Gastroesophageal sphincter (tissue), 4 donors: ENCODE data around the gene THSD4. TPM values are rescaled to one million over a fixed set of nuclear protein-coding genes. Genes with fewer than 3 reads are reported as not detected.
A peak's percentile ranks its signal among the peaks of the same experiment; 100 is the strongest.

Source experiments
- ATAC-seq: fragments of 150-250 bp; one replicate; pipeline ENCODE4 v1.9.1; 2016; ENCODE audit warnings: mild to moderate bottlenecking, moderate library complexity
- H3K27ac ChIP-seq, 4 donors: fragments of 200-600 bp; sonication (generic) in 3 of 4; 1 replicate in 3 of 4; 2 replicates in 1 of 4; pipeline ENCODE4 v1.5.1; 2016 to 2019
- H3K27me3 ChIP-seq: fragments of 200-600 bp; sonication (generic); one replicate; pipeline ENCODE4 v1.5.1; 2019
- H3K36me3 ChIP-seq, 2 donors: fragments of 200-600 bp; sonication (generic); one replicate each; pipeline ENCODE4 v1.5.1; 2019; ENCODE audit warnings: control low read depth in 1 of 2
- H3K4me1 ChIP-seq, 3 donors: fragments of 200-600 bp; sonication (generic); 1 replicate in 2 of 3; 2 replicates in 1 of 3; pipeline ENCODE4 v1.5.1; 2016 to 2019; ENCODE audit warnings: control low read depth in 2 of 3
- H3K4me3 ChIP-seq, 2 donors: fragments of 200-600 bp; sonication (generic); one replicate each; pipeline ENCODE4 v1.5.1; 2019; ENCODE audit warnings: mild to moderate bottlenecking in 1 of 2, moderate library complexity in 1 of 2
- H3K9me3 ChIP-seq, 3 donors: fragments of 200-600 bp; sonication (generic); one replicate each; pipeline ENCODE4 v1.5.1; 2017 to 2019; ENCODE audit warnings: control low read depth in 2 of 3
- EP300 ChIP-seq: sonication (generic); formaldehyde crosslinking; IDR thresholded peaks from one replicate; pipeline ENCODE4 v1.6.1; 2017; ENCODE audit warnings: antibody characterized with exemption, mild to moderate bottlenecking
- POLR2A ChIP-seq, 2 donors: fragments of 450-650 bp; IDR thresholded peaks; one replicate each; pipeline ENCODE4 v1.6.1; 2017; ENCODE audit warnings: antibody characterized with exemption in 2 of 2, mild to moderate bottlenecking in 2 of 2, moderate library complexity in 1 of 2
- POLR2AphosphoS5 ChIP-seq: sonication (generic); formaldehyde crosslinking; IDR thresholded peaks from one replicate; pipeline ENCODE4 v1.6.1; 2017; ENCODE audit warnings: antibody characterized with exemption
- WGBS, 2 donors: methylation state at CpG; one replicate each; pipeline ENCODE4 v1.1.5; 2018; ENCODE audit warnings: low coverage in 1 of 2; 5-methylcytosine and 5-hydroxymethylcytosine counted together
- total RNA-seq, 4 donors: library from RNA; depleted of rRNA; stranded (reverse); fragments of >200 nt; gene quantifications; one replicate each; pipeline ENCODE4 v1.1.0, GENCODE V29; 2016
- TF ChIP-seq, protein P1 (sequence below), 4 experiments: fragments of 200-600 bp in 2 of 4; fragments of 450-650 bp in 2 of 4; sonication (generic) in 1 of 4; IDR thresholded peaks; one replicate each; pipeline ENCODE4 v1.5.1; 2017 to 2019; ENCODE audit warnings: antibody characterized with exemption in 4 of 4, mild to moderate bottlenecking in 2 of 4, moderate library complexity in 2 of 4

THSD4 gene
- total RNA-seq, 4 donors from 2014 or later: 4.6 to 28.5 (median 17.6) TPM

DNA sequence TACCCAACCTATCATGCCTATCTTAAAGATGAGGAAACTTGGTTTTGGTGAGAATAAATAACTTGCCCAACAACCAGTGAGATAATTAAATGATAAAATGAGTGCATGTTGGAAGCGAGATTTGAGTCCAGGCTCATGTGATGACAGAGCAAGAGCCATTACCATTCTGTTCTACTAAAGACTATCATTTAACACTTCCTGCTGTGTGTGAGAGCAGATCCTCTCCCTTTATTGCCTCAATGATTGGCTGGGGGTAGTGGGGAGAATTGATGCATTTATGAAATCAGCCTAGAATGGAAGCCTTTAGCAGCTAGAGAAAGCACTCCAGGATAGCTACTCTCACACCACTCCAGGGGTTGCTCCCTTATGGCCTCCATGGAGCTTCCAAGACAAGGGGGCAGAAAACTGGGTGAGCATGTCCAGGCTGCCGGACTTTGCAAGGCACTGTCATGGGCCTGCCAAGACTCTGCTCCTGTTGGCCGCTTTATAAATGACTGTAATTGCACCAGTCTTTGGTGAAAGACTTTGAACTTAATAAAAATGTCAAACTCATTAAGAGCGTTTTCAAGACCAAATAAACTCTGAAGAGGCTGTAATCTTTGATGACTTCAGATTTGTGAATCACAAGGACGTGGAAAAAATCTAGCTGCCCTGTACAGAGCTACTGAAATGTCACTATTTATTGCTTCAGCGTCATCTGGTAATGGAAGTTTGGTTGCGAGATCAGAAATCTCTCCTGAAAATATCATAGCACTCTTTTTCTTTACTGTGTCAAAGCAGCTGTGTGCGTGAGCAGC is 486.0 kb downstream of the THSD4 start:
- H3K27ac ChIP-seq: peak overlapping the region in 2 of 4 donors; percentile 39 to 48
- TF ChIP-seq, protein P1, sequence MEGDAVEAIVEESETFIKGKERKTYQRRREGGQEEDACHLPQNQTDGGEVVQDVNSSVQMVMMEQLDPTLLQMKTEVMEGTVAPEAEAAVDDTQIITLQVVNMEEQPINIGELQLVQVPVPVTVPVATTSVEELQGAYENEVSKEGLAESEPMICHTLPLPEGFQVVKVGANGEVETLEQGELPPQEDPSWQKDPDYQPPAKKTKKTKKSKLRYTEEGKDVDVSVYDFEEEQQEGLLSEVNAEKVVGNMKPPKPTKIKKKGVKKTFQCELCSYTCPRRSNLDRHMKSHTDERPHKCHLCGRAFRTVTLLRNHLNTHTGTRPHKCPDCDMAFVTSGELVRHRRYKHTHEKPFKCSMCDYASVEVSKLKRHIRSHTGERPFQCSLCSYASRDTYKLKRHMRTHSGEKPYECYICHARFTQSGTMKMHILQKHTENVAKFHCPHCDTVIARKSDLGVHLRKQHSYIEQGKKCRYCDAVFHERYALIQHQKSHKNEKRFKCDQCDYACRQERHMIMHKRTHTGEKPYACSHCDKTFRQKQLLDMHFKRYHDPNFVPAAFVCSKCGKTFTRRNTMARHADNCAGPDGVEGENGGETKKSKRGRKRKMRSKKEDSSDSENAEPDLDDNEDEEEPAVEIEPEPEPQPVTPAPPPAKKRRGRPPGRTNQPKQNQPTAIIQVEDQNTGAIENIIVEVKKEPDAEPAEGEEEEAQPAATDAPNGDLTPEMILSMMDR (IDR thresholded peaks at IDR 0.05): no peak
- TF ChIP-seq POLR2AphosphoS5: peak; percentile 44
- H3K9me3 ChIP-seq: no peaks in the 10 kb centered on the region
- WGBS, 2 donors: 52 to 70% methylated on average over 5 to 6 of the region's 8 CpGs
- H3K27me3 ChIP-seq: no peaks in the 10 kb centered on the region
- no peak overlapping the region for H3K4me3 ChIP-seq
- no peak for ATAC-seq
- peaks cover 7 to 56% (median 25%) of the 10 kb centered on the region in 3 donors for H3K4me1 ChIP-seq
- no peaks in the 10 kb centered on the region for H3K36me3 ChIP-seq

DNA sequence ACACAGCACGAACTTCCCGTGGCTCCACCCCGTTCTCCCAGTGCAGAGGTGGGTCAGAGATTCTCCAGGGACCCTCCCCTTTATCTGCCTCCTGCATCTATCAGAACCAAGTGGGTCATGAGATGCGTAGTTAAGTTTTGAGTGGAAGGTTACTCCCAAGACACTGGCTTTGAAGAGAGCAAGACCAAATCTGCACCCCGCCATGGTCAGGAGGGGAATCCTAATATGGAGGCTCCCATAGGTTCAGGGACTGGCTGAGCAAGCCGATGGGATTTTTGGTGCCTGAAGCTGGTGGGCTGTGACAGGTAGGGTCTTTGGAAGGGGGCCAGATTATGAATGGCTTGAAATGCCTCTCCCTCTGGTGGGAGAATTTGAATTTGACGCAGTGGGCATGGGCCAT is 488.1 kb downstream of the THSD4 start:
- Histone ChIP-seq H3K36me3 (no peaks in the 10 kb centered on the region), H3K4me1 (peaks cover 0 to 35% (median 9%) of the 10 kb centered on the region in 3 donors), H3K27me3 (no peaks in the 10 kb centered on the region), H3K4me3 (no peak overlapping the region), H3K27ac (no peak overlapping the region), H3K9me3 (no peaks in the 10 kb centered on the region)
- 43 to 100% methylated on average over 1 to 7 of the region's 7 CpGs for WGBS, 2 donors
- TF ChIP-seq POLR2AphosphoS5: no peak
- TF ChIP-seq, protein P1 (IDR thresholded peaks at IDR 0.05): no peak
- TF ChIP-seq POLR2A (IDR thresholded peaks at IDR 0.05): no peak
- TF ChIP-seq EP300: no peak
- ATAC-seq: no peak

DNA sequence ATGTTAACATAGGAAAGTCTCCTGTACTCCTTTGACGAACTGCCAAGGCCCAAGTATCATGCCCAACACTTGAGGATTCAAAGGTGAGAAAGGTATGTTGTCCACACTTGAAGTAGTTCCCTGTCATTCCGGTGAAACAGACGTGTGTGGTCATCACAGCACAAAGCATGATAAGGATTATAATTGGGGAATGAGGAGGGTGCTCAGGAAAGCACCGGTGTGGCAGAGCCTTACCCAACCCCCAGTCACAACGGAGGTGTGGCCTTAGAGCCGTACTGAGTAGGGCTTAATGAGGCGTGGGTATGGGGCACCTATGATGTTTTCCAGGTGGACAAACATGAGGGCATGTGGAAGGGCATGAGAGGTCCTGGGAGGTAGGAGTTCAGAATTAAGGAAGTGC is 492.1 kb downstream of the THSD4 start:
- no peaks in the 10 kb centered on the region for H3K36me3 ChIP-seq
- no peak for ATAC-seq
- H3K4me3 ChIP-seq: no peak overlapping the region
- 92 to 97% methylated on average over 6 to 7 of the region's 7 CpGs for WGBS, 2 donors
- no peaks in the 10 kb centered on the region for H3K9me3 ChIP-seq
- H3K27me3 ChIP-seq: no peaks in the 10 kb centered on the region
- no peak overlapping the region for H3K27ac ChIP-seq
- peaks cover 0 to 33% (median 0%) of the 10 kb centered on the region in 3 donors for H3K4me1 ChIP-seq
- TF ChIP-seq, protein P1 (IDR thresholded peaks at IDR 0.05): no peak
- no peak for TF ChIP-seq EP300
- no peak for TF ChIP-seq POLR2A (IDR thresholded peaks at IDR 0.05)
- no peak for TF ChIP-seq POLR2AphosphoS5

DNA sequence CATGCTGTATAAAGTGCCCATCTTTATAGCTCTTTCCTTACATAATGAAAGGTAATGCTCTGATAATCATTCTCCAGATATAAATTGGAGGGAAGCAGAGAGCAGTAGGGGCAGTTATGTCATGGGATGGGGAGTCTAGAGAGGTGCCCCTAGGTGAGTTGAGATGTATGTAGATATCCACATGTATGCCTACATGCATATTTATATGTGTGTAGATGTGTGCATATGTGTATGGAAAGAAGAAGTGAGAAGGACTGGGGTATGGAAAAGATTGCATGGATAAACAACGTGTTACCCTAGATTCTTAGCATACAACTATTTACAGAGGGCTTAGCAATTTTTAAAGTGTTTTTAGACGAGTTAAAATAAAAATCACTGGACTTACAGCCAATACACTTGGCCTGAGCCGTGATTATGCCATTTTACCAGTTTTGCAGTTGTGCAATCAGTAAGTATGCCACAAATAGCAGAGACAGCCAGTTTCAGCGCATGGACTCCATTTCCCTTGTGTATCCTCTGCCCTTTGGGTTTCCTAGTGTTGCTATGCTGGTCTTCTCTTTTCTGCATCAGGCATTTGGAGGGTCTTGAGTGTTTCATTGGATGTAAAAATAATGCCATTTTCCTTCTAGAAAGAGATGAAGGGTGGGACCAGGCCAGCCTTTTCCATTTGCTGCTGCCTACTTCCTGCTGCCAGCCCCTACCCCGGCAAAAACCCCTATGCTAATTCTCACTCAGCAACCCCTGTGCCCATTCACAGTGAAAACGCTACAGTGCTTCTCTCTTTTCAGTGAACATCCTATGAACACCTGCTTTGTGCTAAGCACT is 495.7 kb downstream of the THSD4 start:
- no peak for ATAC-seq
- H3K4me3 ChIP-seq: no peak overlapping the region
- WGBS, 2 donors: 74 to 83% methylated on average over 4 to 5 of the region's 6 CpGs
- H3K4me1 ChIP-seq: peaks cover 0 to 33% (median 0%) of the 10 kb centered on the region in 3 donors
- no peaks in the 10 kb centered on the region for H3K27me3 ChIP-seq
- TF ChIP-seq POLR2A (IDR thresholded peaks at IDR 0.05): no peak
- TF ChIP-seq, protein P1 (IDR thresholded peaks at IDR 0.05): no peak
- no peak for TF ChIP-seq POLR2AphosphoS5
- TF ChIP-seq EP300: no peak
- H3K27ac ChIP-seq: no peak overlapping the region
- no peaks in the 10 kb centered on the region for H3K9me3 ChIP-seq
- no peaks in the 10 kb centered on the region for H3K36me3 ChIP-seq
